Kidney epithelial cell (primary cell): Measurements from ENCODE around the gene SAT1. TPM values are rescaled to one million over a fixed set of nuclear protein-coding genes. Genes with fewer than 3 reads are reported as not detected.
A peak's percentile ranks its signal among the peaks of the same experiment; 100 is the strongest.
"Not testable (repeated sequence)": the region's sequence is repeated elsewhere in the genome, so short reads cannot be mapped to it uniquely, and the experiment has no call there.

Experiments used
- DNase-seq: peaks from one replicate; pipeline ENCODE4 v3.0.0-alpha.2; 2010; ENCODE audit warnings: low read depth
- H3K27me3 ChIP-seq: 2 replicates; pipeline ENCODE4 v1.6.0; 2011; ENCODE audit warnings: low read length; ENCODE audit not compliant: control insufficient read depth, insufficient read depth
- H3K36me3 ChIP-seq: 2 replicates; pipeline ENCODE4 v1.5.1; 2011; ENCODE audit warnings: low read length; ENCODE audit not compliant: control insufficient read depth, insufficient read depth
- H3K4me3 ChIP-seq: 2 replicates; pipeline ENCODE4 v1.5.1; 2011; ENCODE audit warnings: low read depth, mild to moderate bottlenecking, control low read depth, low read length
- total RNA-seq: library from RNA; depleted of rRNA; stranded (reverse); fragments of >200 nt; gene quantifications from 2 replicates; pipeline ENCODE4 v1.2.3, GENCODE V29; 2015
- TF ChIP-seq, protein P1 (sequence below): IDR thresholded peaks from 2 replicates; pipeline ENCODE4 v1.5.1; 2011; ENCODE audit warnings: mild to moderate bottlenecking, moderate library complexity, low read length, control low read depth, inconsistent platforms; ENCODE audit not compliant: insufficient read depth, poor library complexity, severe bottlenecking

The SAT1 gene
- 1,000 and 1,207 TPM in 2 replicates for total RNA-seq

DNA sequence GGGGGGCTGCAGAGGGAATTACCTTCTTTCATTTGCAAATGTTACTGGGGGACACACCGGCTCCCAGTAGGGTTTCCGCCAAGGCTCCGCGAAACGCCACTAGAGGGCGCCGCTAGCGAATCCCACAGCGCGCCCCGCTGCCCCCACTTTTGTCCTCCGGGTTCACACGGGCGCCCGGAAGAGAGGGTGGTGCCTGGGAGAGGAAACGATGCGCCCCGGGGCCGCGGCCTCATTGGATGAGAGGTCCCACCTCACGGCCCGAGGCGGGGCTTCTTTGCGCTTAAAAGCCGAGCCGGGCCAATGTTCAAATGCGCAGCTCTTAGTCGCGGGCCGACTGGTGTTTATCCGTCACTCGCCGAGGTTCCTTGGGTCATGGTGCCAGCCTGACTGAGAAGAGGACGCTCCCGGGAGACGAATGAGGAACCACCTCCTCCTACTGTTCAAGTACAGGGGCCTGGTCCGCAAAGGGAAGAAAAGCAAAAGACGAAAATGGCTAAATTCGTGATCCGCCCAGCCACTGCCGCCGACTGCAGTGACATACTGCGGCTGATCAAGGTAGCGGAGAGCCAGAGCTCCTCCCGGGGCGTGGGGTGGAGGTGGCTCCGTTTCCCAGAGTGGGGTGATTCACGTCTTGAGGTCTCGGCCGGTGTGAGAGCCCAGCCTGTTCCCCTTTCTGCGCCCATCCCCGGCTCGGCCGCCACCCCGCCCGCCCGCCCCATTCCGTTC, at the start of gene SAT1:
Gene SAT1, plus strand, starts transcription at position 311 of the 726 bp plus-strand sequence. Its CDS starts 179 bp downstream, at position 490.
- TF ChIP-seq, protein P1, sequence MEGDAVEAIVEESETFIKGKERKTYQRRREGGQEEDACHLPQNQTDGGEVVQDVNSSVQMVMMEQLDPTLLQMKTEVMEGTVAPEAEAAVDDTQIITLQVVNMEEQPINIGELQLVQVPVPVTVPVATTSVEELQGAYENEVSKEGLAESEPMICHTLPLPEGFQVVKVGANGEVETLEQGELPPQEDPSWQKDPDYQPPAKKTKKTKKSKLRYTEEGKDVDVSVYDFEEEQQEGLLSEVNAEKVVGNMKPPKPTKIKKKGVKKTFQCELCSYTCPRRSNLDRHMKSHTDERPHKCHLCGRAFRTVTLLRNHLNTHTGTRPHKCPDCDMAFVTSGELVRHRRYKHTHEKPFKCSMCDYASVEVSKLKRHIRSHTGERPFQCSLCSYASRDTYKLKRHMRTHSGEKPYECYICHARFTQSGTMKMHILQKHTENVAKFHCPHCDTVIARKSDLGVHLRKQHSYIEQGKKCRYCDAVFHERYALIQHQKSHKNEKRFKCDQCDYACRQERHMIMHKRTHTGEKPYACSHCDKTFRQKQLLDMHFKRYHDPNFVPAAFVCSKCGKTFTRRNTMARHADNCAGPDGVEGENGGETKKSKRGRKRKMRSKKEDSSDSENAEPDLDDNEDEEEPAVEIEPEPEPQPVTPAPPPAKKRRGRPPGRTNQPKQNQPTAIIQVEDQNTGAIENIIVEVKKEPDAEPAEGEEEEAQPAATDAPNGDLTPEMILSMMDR: peak; percentile 72

DNA sequence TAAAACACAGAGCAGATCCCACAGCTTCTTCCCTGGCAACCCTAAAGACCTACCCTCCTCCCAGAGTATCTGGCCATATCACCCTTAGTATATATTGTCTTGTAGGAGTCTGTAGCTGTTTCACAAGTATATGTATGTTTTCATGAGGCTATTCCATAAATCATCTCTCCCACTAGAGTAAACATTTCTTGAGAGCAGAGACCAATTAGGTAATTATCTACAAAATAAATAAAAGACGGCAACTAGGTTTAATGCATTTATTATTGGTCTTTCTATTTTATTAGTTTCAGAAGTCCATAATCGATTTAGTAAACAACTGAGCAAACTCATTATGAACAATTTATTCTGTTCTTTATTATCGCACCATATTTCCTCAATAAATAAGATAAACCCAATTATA, 46.9 kb upstream of the SAT1 start:
- DNase-seq: no peak
- H3K27me3 ChIP-seq: no peaks in the 10 kb centered on the region
- TF ChIP-seq, protein P1: no peak
- no peak overlapping the region for H3K4me3 ChIP-seq
- H3K36me3 ChIP-seq: no peaks in the 10 kb centered on the region

More for the DNA sequence above, at the start of gene SAT1:
- Histone ChIP-seq H3K36me3 (no peaks in the 10 kb centered on the region), H3K4me3 (peak within 1 kb of the TSS; percentile 87), H3K27me3 (no peaks in the 10 kb centered on the region)
- DNase-seq: no peak

DNA sequence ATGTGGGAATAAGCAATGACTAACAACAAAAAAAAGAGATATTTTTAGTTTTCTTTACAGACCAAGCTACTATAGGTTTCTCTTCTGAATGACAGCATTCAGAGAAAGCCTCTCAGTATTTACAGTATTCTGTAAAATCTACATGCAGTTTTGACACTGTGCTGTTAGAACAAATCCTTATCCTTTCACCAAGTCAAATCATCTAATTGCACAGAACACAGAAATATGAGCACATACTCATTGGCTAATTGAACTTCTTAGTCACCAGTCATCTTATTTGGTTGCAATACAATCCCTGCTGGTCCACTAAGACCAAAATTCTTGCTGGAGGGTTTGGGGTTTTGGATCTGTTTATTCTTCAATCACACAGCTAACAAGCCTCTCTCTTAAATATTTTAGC, 45.6 kb upstream of the SAT1 start:
- TF ChIP-seq, protein P1: no peak
- Histone ChIP-seq H3K4me3 (no peak overlapping the region), H3K36me3 (no peaks in the 10 kb centered on the region), H3K27me3 (no peaks in the 10 kb centered on the region)
- DNase-seq: no peak

DNA sequence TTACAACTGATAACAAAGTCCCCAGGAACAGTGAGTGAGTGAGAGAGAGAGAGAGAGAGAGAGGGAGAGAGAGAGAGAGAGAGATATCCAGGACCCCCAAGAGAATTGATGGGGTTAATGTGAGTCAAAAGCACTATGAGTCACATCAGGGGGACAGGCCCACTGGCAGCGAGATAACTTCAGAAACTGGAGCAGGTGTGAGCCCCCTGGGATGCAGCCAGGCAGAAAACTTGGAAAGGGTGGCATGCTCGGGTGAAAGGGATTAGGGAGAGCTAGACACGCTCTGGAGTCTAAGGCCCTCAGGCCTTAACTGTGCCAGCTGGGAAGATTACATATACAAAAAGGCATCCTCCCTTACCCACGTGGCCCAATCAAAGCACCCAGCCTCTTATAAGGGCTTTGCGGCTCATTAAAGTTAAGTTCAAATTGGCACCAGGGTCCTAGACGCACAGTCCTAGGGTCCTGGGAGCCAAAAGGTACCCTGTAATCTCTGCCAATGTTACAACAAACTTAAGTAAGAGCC, 40.7 kb upstream of the SAT1 start:
- H3K4me3 ChIP-seq: peak overlapping the region; percentile 79
- H3K27me3 ChIP-seq: no peaks in the 10 kb centered on the region
- H3K36me3 ChIP-seq: no peaks in the 10 kb centered on the region
- TF ChIP-seq, protein P1: no peak
- DNase-seq: peak; percentile 37

DNA sequence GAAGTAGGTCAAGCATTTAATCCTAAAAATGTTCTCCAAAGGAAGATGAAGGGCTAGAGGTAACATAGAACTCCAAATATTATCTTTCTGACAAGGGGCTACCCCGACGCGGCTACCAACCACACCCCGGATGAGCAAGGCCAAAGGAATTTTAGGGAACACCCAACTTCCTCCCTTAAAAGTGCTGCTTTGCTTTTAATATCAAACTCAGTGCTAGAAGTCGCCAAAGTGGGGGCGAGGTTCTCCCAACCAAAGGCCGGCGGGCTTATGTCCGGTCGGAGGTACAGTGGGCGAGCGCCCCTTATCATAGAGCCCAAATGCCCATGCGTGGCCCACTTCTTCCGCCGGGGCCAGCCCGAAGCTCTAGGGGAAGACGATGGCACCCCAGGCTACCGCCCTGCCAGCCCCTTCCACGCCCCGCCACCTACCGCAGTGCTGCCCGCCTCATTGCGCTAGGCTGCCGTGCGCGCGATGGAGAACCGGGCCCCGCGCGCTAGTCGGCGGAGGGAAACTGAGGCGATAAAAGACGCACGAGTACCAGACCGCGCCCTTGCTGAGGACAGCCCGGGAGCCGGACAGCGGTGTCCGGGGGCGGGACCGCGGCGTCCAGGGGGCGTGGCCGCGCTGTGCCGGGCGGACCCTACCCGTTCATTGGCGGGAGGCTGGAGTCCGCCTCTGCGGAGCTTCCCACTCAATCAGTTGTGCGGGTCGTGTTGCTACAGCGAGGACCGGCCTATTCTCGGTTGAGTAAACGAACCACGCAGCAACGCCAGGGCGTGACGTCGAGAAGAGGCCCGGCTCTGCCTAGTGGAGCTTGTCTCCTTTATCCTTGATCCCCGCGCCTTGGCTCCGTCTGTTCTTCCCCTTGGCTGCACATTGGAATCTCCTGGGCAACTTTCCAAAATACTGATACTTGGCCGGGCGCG, 40.0 kb upstream of the SAT1 start, which contains the start of gene ACOT9:
Gene ACOT9, minus strand, starts transcription at position 580 of the 926 bp plus-strand sequence. Its CDS starts 132 bp downstream, at position 448.
- TF ChIP-seq, protein P1: no peak
- H3K27me3 ChIP-seq: no peaks in the 10 kb centered on the region
- H3K4me3 ChIP-seq: peak within 1 kb of the TSS; percentile 79

DNA sequence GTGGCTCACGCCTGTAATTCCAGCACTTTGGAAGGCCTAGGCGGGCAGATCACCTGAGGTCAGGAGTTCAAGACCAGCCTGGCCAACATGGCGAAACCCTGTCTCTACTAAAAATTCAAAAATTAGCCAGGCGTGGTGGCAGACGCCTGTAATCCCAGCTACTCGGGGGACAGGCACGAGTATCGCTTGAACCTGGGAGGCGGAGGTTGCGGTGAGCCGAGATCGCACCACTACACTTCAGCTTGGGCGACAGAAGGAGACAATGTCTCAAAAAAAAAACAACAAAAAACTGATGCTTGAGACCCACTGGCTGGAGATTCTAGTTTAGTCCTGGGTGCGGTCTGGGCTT, 39.4 kb upstream of the SAT1 start:
- H3K4me3 ChIP-seq: peak overlapping the region; percentile 79
- not testable (repeated sequence) for H3K36me3 ChIP-seq, DNase-seq, H3K27me3 ChIP-seq

More for the DNA sequence above, 40.0 kb upstream of the SAT1 start, which contains the start of gene ACOT9:
- H3K36me3 ChIP-seq: no peaks in the 10 kb centered on the region
- peak; percentile 86 for DNase-seq
